Adrenal gland (tissue), 5 donors: ENCODE results near the gene DACT2.

Experiments
- POLR2A ChIP-seq, 2 donors: fragments of 450-650 bp; IDR thresholded peaks; one replicate each; pipeline ENCODE4 v1.6.1; 2017; ENCODE audit warnings: antibody characterized with exemption in 2 of 2, mild to moderate bottlenecking in 2 of 2, moderate library complexity in 1 of 2
- TF ChIP-seq, protein P1 (sequence below), 6 experiments: fragments of 450-650 bp in 4 of 6; fragments of 200-600 bp in 2 of 6; sonication (generic) in 1 of 6; IDR thresholded peaks; 1 replicate in 5 of 6; 2 replicates in 1 of 6; pipeline versions ENCODE4 v1.5.1 to v1.8.0; 2016 to 2021; ENCODE audit warnings: antibody characterized with exemption in 6 of 6, mild to moderate bottlenecking in 2 of 6, moderate library complexity in 1 of 6
- donor health status: DM: no; HTN: no; CAD: no.

- TF ChIP-seq, protein P1, sequence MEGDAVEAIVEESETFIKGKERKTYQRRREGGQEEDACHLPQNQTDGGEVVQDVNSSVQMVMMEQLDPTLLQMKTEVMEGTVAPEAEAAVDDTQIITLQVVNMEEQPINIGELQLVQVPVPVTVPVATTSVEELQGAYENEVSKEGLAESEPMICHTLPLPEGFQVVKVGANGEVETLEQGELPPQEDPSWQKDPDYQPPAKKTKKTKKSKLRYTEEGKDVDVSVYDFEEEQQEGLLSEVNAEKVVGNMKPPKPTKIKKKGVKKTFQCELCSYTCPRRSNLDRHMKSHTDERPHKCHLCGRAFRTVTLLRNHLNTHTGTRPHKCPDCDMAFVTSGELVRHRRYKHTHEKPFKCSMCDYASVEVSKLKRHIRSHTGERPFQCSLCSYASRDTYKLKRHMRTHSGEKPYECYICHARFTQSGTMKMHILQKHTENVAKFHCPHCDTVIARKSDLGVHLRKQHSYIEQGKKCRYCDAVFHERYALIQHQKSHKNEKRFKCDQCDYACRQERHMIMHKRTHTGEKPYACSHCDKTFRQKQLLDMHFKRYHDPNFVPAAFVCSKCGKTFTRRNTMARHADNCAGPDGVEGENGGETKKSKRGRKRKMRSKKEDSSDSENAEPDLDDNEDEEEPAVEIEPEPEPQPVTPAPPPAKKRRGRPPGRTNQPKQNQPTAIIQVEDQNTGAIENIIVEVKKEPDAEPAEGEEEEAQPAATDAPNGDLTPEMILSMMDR (IDR thresholded peaks at IDR 0.05) = no peak
- no peak for TF ChIP-seq POLR2A (IDR thresholded peaks at IDR 0.05)
Observed at GRCh38 chr6:168288781-168289570, 30.6 kb downstream of the DACT2 start.
